CD14-positive monocyte (primary cell): ENCODE data around the gene RASGRP1. TPM values are rescaled to one million over a fixed set of nuclear protein-coding genes. Genes with fewer than 3 reads are reported as not detected.

Experiments used
- DNase-seq, 3 donors: peaks; one replicate each; pipeline ENCODE4 v3.0.0-alpha.2; 2011 to 2022
- H2AFZ ChIP-seq: 2 replicates; pipeline ENCODE4 v1.6.0; 2012; ENCODE audit warnings: mild to moderate bottlenecking, low read depth, low read length, inconsistent platforms; ENCODE audit not compliant: insufficient read depth, poor library complexity, severe bottlenecking
- H3K27ac ChIP-seq, 2 donors: 1 replicate in 1 of 2; 2 replicates in 1 of 2; pipeline ENCODE4 v1.5.1; 2012 to 2013; ENCODE audit warnings: low read length in 2 of 2, control low read depth in 1 of 2, inconsistent platforms in 1 of 2, low read depth in 1 of 2, mild to moderate bottlenecking in 1 of 2
- H3K27me3 ChIP-seq, 2 donors: one replicate each; pipeline versions ENCODE4 v1.6.0 to v1.6.1; 2011 to 2013; ENCODE audit warnings: low read length in 2 of 2; ENCODE audit not compliant: control insufficient read depth in 2 of 2, insufficient read depth in 2 of 2
- H3K36me3 ChIP-seq, 2 donors: replicated peaks in 1 of 2; 1 replicate in 1 of 2; 2 replicates in 1 of 2; pipeline versions ENCODE4 v1.5.1 to v1.6.1; 2012 to 2013; ENCODE audit warnings: low read length in 2 of 2, control low read depth in 1 of 2, inconsistent platforms in 1 of 2, mild to moderate bottlenecking in 1 of 2; ENCODE audit not compliant: insufficient read depth in 2 of 2, control insufficient read depth in 1 of 2
- H3K4me1 ChIP-seq, 2 donors: 1 replicate in 1 of 2; 2 replicates in 1 of 2; pipeline versions ENCODE4 v1.5.1 to v1.6.1; 2012 to 2013; ENCODE audit warnings: low read length in 2 of 2, control low read depth in 1 of 2, inconsistent platforms in 1 of 2, mild to moderate bottlenecking in 1 of 2, moderate library complexity in 1 of 2; ENCODE audit not compliant: insufficient read depth in 2 of 2, control insufficient read depth in 1 of 2
- H3K4me2 ChIP-seq: replicated peaks from 2 replicates; pipeline ENCODE3; 2012; ENCODE audit warnings: low read length, moderate library complexity, mild to moderate bottlenecking; ENCODE audit not compliant: poor library complexity, severe bottlenecking; ENCODE audit errors: extremely low read depth
- H3K4me3 ChIP-seq, 3 experiments: fragments of 200-600 bp in 1 of 3; sonication (generic) in 1 of 3; replicated peaks in 1 of 3; 1 replicate in 2 of 3; 2 replicates in 1 of 3; pipeline ENCODE4 v1.5.1; 2011 to 2013; ENCODE audit warnings: low read length in 3 of 3, mild to moderate bottlenecking in 3 of 3, control low read depth in 2 of 3, low read depth in 2 of 3, inconsistent platforms in 1 of 3, moderate library complexity in 1 of 3
- H3K79me2 ChIP-seq: 2 replicates; pipeline ENCODE4 v1.6.0; 2012; ENCODE audit warnings: mild to moderate bottlenecking, control low read depth, inconsistent platforms, low read length, moderate library complexity; ENCODE audit not compliant: insufficient read depth
- H3K9ac ChIP-seq: 2 replicates; pipeline ENCODE4 v1.6.0; 2017; ENCODE audit warnings: low read length, mild to moderate bottlenecking; ENCODE audit not compliant: insufficient read depth, poor library complexity, severe bottlenecking
- H3K9me3 ChIP-seq, 2 donors: replicated peaks in 1 of 2; 1 replicate in 1 of 2; 2 replicates in 1 of 2; pipeline versions ENCODE4 v1.5.1 to v1.6.1; 2012 to 2013; ENCODE audit warnings: low read length in 2 of 2, control low read depth in 1 of 2; ENCODE audit not compliant: control insufficient read depth in 1 of 2, insufficient read depth in 1 of 2
- H4K20me1 ChIP-seq: 2 replicates; pipeline ENCODE4 v1.6.0; 2012; ENCODE audit warnings: mild to moderate bottlenecking, low read length, control low read depth, moderate library complexity; ENCODE audit not compliant: insufficient read depth
- H3K27ac Mint-ChIP-seq, 7 donors: one replicate each; pipeline ENCODE4 v1.8.0; 2020; ENCODE audit warnings: mild to moderate bottlenecking in 7 of 7, mixed read lengths in 7 of 7, moderate library complexity in 6 of 7, inconsistent platforms in 2 of 7
- H3K27me3 Mint-ChIP-seq, 3 donors: one replicate each; pipeline ENCODE4 v1.8.0; 2021 to 2022; ENCODE audit warnings: low read depth in 3 of 3, mild to moderate bottlenecking in 3 of 3, mixed read lengths in 3 of 3, moderate library complexity in 3 of 3, inconsistent platforms in 1 of 3
- H3K36me3 Mint-ChIP-seq, 2 donors: one replicate each; pipeline ENCODE4 v1.8.0; 2020; ENCODE audit warnings: mixed read lengths in 2 of 2, inconsistent platforms in 1 of 2, mild to moderate bottlenecking in 1 of 2
- H3K4me1 Mint-ChIP-seq: one replicate; pipeline ENCODE4 v1.8.0; 2020; ENCODE audit warnings: mild to moderate bottlenecking, mixed read lengths
- H3K4me3 Mint-ChIP-seq, 2 donors: one replicate each; pipeline ENCODE4 v1.8.0; 2020; ENCODE audit warnings: mild to moderate bottlenecking in 2 of 2, mixed read lengths in 2 of 2, moderate library complexity in 1 of 2
- H3K9me3 Mint-ChIP-seq, 7 donors: one replicate each; pipeline ENCODE4 v1.8.0; 2020 to 2022; ENCODE audit warnings: mixed read lengths in 7 of 7, mild to moderate bottlenecking in 6 of 7, moderate library complexity in 6 of 7, inconsistent platforms in 2 of 7
- CTCF ChIP-seq: fragments of 200-600 bp; IDR thresholded peaks from one replicate; pipeline ENCODE4 v1.8.0; 2022; ENCODE audit warnings: antibody characterized with exemption, mild to moderate bottlenecking
- WGBS: methylation state at CpG from one replicate; pipeline ENCODE4 v1.1.5; 2013; ENCODE audit warnings: missing lambda C conversion rate; ENCODE audit not compliant: insufficient coverage; 5-methylcytosine and 5-hydroxymethylcytosine counted together
- intact Hi-C, 2 donors: fragments of 100-400 bp; cut with micrococcal nuclease; formaldehyde crosslinking; loops; one replicate each; pipeline versions ENCODE4 v1.15.0 to v1.15.1; 2023
- polyA minus RNA-seq: library from RNA; depleted of rRNA, polyadenylated mRNA; stranded (reverse); fragments of >200 nt; gene quantifications from 2 replicates; pipeline ENCODE4 v1.2.3, GENCODE V29; 2012
- polyA plus RNA-seq, 3 donors: library from polyadenylated mRNA; depleted of rRNA in 1 of 3; unstranded in 2 of 3; stranded (reverse) in 1 of 3; fragments of 300-500 nt in 2 of 3; fragments of >200 nt in 1 of 3; fragmentation: Illumina TruSeq in 2 of 3; gene quantifications; 1 replicate in 2 of 3; 2 replicates in 1 of 3; pipeline ENCODE4 v1.2.3, GENCODE V29; 2012 to 2021
- total RNA-seq, 12 experiments: library from RNA in 1 of 12; stranded (reverse) in 1 of 12; fragments of 120-200 nt in 1 of 12; gene quantifications; one replicate each; pipeline ENCODE4 v1.2.4 and lab custom pipeline; 2013 to 2026; ENCODE audit warnings: mixed read lengths in 6 of 12, inconsistent platforms in 1 of 12

RASGRP1 gene
- total RNA-seq (2013): 0.25 TPM
- under 1 TPM; 0.05 to 0.38 (median 0.13) TPM for polyA plus RNA-seq
- 0.14 and 0.24 TPM in 2 replicates for polyA minus RNA-seq
- total RNA-seq (lab: John Stamatoyannopoulos, UW): 0 to 28.0 (median 0.74) reads per million in 11 experiments

- peaks cover 18 to 21% of the 10 kb centered on the region in 2 donors for H3K27me3 ChIP-seq
- Mint-ChIP-seq H3K27me3 (peaks cover 22 to 36% (median 23%) of the 10 kb centered on the region in 3 donors), H3K4me1 (peaks cover 6% of the 10 kb centered on the region), H3K36me3 (no peaks in the 10 kb centered on the region), H3K27ac (peak within 1 kb of the TSS in 1 of 7 donors; percentile 26), H3K4me3 (peak within 1 kb of the TSS; percentile 78 to 81), H3K9me3 (peaks cover 0 to 5% (median 2%) of the 10 kb centered on the region in 7 donors)
- TF ChIP-seq CTCF: peak; percentile 31
- no peaks in the 10 kb centered on the region for H4K20me1 ChIP-seq
- intact Hi-C loops: loop anchor here (5.0 kb wide), 2 partner anchors 123 to 128 kb away; no protein-coding TSS in a partner anchor
- H3K4me3 ChIP-seq: peak within 1 kb of the TSS in 2 of 3 experiments; percentile 14 to 72
- H3K36me3 ChIP-seq: no peaks in the 10 kb centered on the region
- no peak within 1 kb of the TSS for H3K27ac ChIP-seq
- H3K4me1 ChIP-seq: peaks cover 3 to 14% of the 10 kb centered on the region in 2 donors
- peak within 1 kb of the TSS; percentile 68 for H2AFZ ChIP-seq
- WGBS: 4% methylated on average over 85 of the region's 85 CpGs
- DNase-seq: peak in 2 of 3 donors; percentile 9 to 29
- peak within 1 kb of the TSS; percentile 87 for H3K4me2 ChIP-seq
- peak within 1 kb of the TSS; percentile 15 for H3K9ac ChIP-seq
- H3K9me3 ChIP-seq: no peaks in the 10 kb centered on the region
- H3K79me2 ChIP-seq: no peaks in the 10 kb centered on the region
These were observed at the start of gene RASGRP1 for GRCh38 chr15:38564557-38565286. TSS of gene RASGRP1 (minus strand) at chr15:38564814. CDS start at chr15:38564628, 186 bp downstream.

DNA sequence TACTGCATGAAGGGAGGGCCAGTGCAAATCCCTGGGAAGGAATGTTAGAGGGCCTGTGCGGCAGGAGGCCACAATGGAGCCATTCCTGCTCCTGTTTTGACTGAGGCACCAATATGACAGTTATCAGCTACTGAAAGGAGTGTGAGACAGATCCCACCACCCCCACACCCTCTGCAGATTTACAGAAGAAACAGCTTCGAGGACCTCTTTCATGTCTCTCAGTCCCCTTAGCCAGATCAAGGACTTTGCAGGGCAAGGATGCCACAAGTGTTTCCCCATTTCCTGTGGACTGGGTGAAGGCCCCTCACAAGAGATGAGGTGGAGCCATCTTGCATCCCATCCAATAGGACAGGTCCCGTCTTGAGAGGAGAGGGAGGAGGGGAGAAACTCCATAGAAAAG, 48.5 kb upstream of the RASGRP1 start:
- no peak overlapping the region for H2AFZ ChIP-seq
- WGBS: 100% methylated on average over 1 of the region's 3 CpGs
- Mint-ChIP-seq H3K4me1 (no peaks in the 10 kb centered on the region), H3K9me3 (peaks cover 0 to 2% (median 0%) of the 10 kb centered on the region in 7 donors), H3K27me3 (peaks cover 2 to 4% (median 4%) of the 10 kb centered on the region in 3 donors), H3K27ac (no peak overlapping the region), H3K4me3 (no peak overlapping the region), H3K36me3 (no peaks in the 10 kb centered on the region)
- no peaks in the 10 kb centered on the region for H3K36me3 ChIP-seq
- no peak for DNase-seq
- H3K27ac ChIP-seq: no peak overlapping the region
- no peak for TF ChIP-seq CTCF
- no peak overlapping the region for H3K4me2 ChIP-seq
- no peaks in the 10 kb centered on the region for H3K27me3 ChIP-seq
- intact Hi-C loops: no loop called here
- no peaks in the 10 kb centered on the region for H3K4me1 ChIP-seq
- H3K9me3 ChIP-seq: no peaks in the 10 kb centered on the region
- no peaks in the 10 kb centered on the region for H4K20me1 ChIP-seq
- H3K79me2 ChIP-seq: no peaks in the 10 kb centered on the region
- H3K9ac ChIP-seq: no peak overlapping the region
- H3K4me3 ChIP-seq: no peak overlapping the region
